GM19035 (cell line): ENCODE data around the gene FIZ1.
"Not testable (repeated sequence)": the region's sequence is repeated elsewhere in the genome, so short reads cannot be mapped to it uniquely, and the experiment has no call there.

ENCODE experiments used
- ATAC-seq: cut with Tn5 transposase; IDR thresholded peaks from one replicate; pipeline ENCODE4 v1.9.1; 2021; ENCODE audit not compliant: unreplicated experiment

FIZ1 gene

GRCh38 chr19:55578761-55579747 is 20.3 kb downstream of the FIZ1 start:
- no peak for ATAC-seq

- no peak for ATAC-seq
Observed at GRCh38 chr19:55578031-55578760, 21.1 kb downstream of the FIZ1 start.

GRCh38 chr19:55576746-55577145 is 22.6 kb downstream of the FIZ1 start:
- no peak for ATAC-seq

- not testable (repeated sequence) for ATAC-seq
Observed at GRCh38 chr19:55573929-55574328, 25.4 kb downstream of the FIZ1 start.

GRCh38 chr19:55569477-55569876 is 29.8 kb downstream of the FIZ1 start:
- not testable (repeated sequence) for ATAC-seq

GRCh38 chr19:55567708-55568328 is 31.5 kb downstream of the FIZ1 start:
- no peak for ATAC-seq

GRCh38 chr19:55566823-55567222 is 32.5 kb downstream of the FIZ1 start:
- ATAC-seq = no peak

GRCh38 chr19:55563261-55563690 is 36.0 kb downstream of the FIZ1 start:
- no peak for ATAC-seq

GRCh38 chr19:55559684-55560083 is 39.6 kb downstream of the FIZ1 start:
- ATAC-seq = no peak

GRCh38 chr19:55554741-55555152 is 44.6 kb downstream of the FIZ1 start:
- ATAC-seq = no peak

GRCh38 chr19:55554302-55554701 is 45.0 kb downstream of the FIZ1 start:
- no peak for ATAC-seq

- no peak for ATAC-seq
Observed at GRCh38 chr19:55553217-55554182, 45.8 kb downstream of the FIZ1 start.

GRCh38 chr19:55552620-55553019 is 46.7 kb downstream of the FIZ1 start:
- ATAC-seq = no peak

- ATAC-seq = no peak
Observed at GRCh38 chr19:55552206-55552605, 47.1 kb downstream of the FIZ1 start.

GRCh38 chr19:55550321-55550650 is 49.0 kb downstream of the FIZ1 start:
- no peak for ATAC-seq

- no peak for ATAC-seq
Observed at GRCh38 chr19:55549500-55550320, 49.6 kb downstream of the FIZ1 start.

- ATAC-seq = no peak
Observed at GRCh38 chr19:55546822-55547614, 52.3 kb downstream of the FIZ1 start.

GRCh38 chr19:55546011-55546410 is 53.3 kb downstream of the FIZ1 start:
- ATAC-seq = no peak

GRCh38 chr19:55545443-55545842 is 53.9 kb downstream of the FIZ1 start, which contains the start of gene SBK3:
SBK3 (minus strand) TSS chr19:55545543; CDS start chr19:55545543, 0 bp downstream.
- no peak for ATAC-seq
